ENCODE measurements around the gene USP54. TPM values are rescaled to one million over a fixed set of nuclear protein-coding genes. Genes with fewer than 3 reads are reported as not detected.

Gene USP54, protein sequence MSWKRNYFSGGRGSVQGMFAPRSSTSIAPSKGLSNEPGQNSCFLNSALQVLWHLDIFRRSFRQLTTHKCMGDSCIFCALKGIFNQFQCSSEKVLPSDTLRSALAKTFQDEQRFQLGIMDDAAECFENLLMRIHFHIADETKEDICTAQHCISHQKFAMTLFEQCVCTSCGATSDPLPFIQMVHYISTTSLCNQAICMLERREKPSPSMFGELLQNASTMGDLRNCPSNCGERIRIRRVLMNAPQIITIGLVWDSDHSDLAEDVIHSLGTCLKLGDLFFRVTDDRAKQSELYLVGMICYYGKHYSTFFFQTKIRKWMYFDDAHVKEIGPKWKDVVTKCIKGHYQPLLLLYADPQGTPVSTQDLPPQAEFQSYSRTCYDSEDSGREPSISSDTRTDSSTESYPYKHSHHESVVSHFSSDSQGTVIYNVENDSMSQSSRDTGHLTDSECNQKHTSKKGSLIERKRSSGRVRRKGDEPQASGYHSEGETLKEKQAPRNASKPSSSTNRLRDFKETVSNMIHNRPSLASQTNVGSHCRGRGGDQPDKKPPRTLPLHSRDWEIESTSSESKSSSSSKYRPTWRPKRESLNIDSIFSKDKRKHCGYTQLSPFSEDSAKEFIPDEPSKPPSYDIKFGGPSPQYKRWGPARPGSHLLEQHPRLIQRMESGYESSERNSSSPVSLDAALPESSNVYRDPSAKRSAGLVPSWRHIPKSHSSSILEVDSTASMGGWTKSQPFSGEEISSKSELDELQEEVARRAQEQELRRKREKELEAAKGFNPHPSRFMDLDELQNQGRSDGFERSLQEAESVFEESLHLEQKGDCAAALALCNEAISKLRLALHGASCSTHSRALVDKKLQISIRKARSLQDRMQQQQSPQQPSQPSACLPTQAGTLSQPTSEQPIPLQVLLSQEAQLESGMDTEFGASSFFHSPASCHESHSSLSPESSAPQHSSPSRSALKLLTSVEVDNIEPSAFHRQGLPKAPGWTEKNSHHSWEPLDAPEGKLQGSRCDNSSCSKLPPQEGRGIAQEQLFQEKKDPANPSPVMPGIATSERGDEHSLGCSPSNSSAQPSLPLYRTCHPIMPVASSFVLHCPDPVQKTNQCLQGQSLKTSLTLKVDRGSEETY (N-terminal part only)
- total RNA-seq: 100 to 1,000 TPM in 1 of 3 donors, 10 to 100 TPM in 2; 18.2 to 106 (median 57.0) TPM

GRCh38 chr10:73590881-73591799 lies at the start of gene USP54:
Gene USP54, minus strand, starts transcription at chr10:73591342. Its CDS starts 15,684 bp downstream, at chr10:73575658.
- peaks cover 0 to 6% of the 10 kb centered on the region in 2 donors for H3K4me1 ChIP-seq
- H3K4me3 ChIP-seq: peak within 1 kb of the TSS in 2 of 3 donors; percentile 1 to 25
- no peaks in the 10 kb centered on the region for H3K27me3 ChIP-seq
- no peaks in the 10 kb centered on the region for H3K9me3 ChIP-seq
- peak in 1 of 2 donors; percentile 44 for DNase-seq (ENCODE audit: low spot score in 2 of 2)
- no peaks in the 10 kb centered on the region for H3K36me3 ChIP-seq
- no peak for TF ChIP-seq CTCF (IDR thresholded peaks at IDR 0.05)
- TF ChIP-seq POLR2AphosphoS5 (IDR thresholded peaks at IDR 0.05): peak in 1 of 3 donors; percentile 54
- intact Hi-C loops (cut with DNase I; ENCODE audit: low total_unique reads): no loop called here
- peak within 1 kb of the TSS; percentile 62 to 83 for H3K27ac ChIP-seq

- H3K4me3 ChIP-seq: no peak overlapping the region
- H3K27me3 ChIP-seq: no peaks in the 10 kb centered on the region
- no peaks in the 10 kb centered on the region for H3K9me3 ChIP-seq
- DNase-seq (ENCODE audit: low spot score in 2 of 2): no peak
- no peaks in the 10 kb centered on the region for H3K36me3 ChIP-seq
- H3K4me1 ChIP-seq: no peaks in the 10 kb centered on the region
- TF ChIP-seq POLR2A (IDR thresholded peaks at IDR 0.05) (no peak), POLR2AphosphoS5 (IDR thresholded peaks at IDR 0.05) (no peak), CTCF (IDR thresholded peaks at IDR 0.05) (no peak)
- intact Hi-C loops (cut with DNase I; ENCODE audit: low total_unique reads): no loop called here
- H3K27ac ChIP-seq: no peak overlapping the region
Observed at GRCh38 chr10:73639286-73639685, 48.1 kb upstream of the USP54 start.

- intact Hi-C loops (cut with DNase I; ENCODE audit: low total_unique reads): no loop called here
- TF ChIP-seq POLR2AphosphoS5 (IDR thresholded peaks at IDR 0.05) (no peak), POLR2A (IDR thresholded peaks at IDR 0.05) (no peak), CTCF (IDR thresholded peaks at IDR 0.05) (no peak)
- H3K27me3 ChIP-seq: no peaks in the 10 kb centered on the region
- no peaks in the 10 kb centered on the region for H3K4me1 ChIP-seq
- no peak for DNase-seq (ENCODE audit: low spot score in 2 of 2)
- H3K9me3 ChIP-seq: no peaks in the 10 kb centered on the region
- H3K36me3 ChIP-seq: no peaks in the 10 kb centered on the region
- no peak overlapping the region for H3K27ac ChIP-seq
- H3K4me3 ChIP-seq: no peak overlapping the region
Observed at GRCh38 chr10:73635781-73636180, 44.6 kb upstream of the USP54 start.

GRCh38 chr10:73634421-73634820 lies 43.3 kb upstream of the USP54 start:
- peak in 1 of 2 donors; percentile 20 for DNase-seq (ENCODE audit: low spot score in 2 of 2)
- TF ChIP-seq POLR2A (IDR thresholded peaks at IDR 0.05) (no peak), POLR2AphosphoS5 (IDR thresholded peaks at IDR 0.05) (no peak), CTCF (IDR thresholded peaks at IDR 0.05) (no peak)
- Histone ChIP-seq H3K36me3 (no peaks in the 10 kb centered on the region), H3K4me3 (no peak overlapping the region), H3K27me3 (no peaks in the 10 kb centered on the region), H3K9me3 (no peaks in the 10 kb centered on the region), H3K27ac (no peak overlapping the region), H3K4me1 (no peaks in the 10 kb centered on the region)
- intact Hi-C loops (cut with DNase I; ENCODE audit: low total_unique reads): no loop called here

Measured in breast epithelium (tissue), 4 donors.